Measurements from ENCODE around the gene RGS7.

The RGS7 gene

DNA sequence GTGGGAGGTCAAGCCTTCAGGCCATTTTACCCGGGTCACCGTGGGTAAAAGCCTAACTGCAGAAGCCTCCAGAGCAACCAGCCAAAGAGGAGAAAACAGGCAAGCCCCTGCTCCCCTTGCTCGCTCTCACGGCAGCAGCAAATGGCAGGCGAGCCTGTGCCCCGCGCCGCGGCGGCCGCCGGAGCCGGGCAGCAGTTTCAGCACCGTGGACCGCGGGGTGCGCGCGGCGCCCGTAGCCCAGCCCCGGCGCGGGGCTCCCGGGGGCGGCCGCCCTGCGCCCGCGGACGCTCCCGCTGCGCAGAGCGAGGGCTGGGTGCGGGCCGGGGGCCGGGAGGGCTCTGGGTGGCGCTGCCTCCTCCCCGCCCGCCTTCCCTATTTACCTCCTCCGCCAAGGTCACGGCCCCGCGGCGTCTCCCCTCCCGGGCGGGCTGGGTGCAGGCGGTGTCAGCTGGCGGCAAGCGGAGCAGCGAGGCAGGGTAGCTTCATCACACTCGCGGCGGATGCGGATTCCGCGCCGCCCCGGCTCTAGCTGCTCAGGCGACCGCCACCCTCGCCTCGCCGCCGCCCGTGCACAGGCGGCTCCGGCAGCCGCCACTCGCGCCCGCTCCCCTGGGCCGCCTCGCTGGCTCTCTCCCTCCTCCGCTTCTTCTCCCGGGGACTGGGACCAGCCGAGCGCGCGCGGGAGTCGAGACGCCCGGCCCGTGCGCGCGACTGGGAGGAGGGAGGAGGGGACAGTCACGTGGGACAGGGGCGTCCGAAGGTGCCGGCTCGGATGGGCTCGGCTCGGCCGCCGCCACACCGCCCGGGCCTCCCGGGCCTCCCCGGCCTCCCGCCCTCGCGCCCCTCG lies at the start of gene RGS7:
Gene RGS7, minus strand, starts transcription at position 687 of the 847 bp plus-strand sequence.
- peak within 1 kb of the TSS; percentile 51 for H3K4me3 ChIP-seq (ENCODE audit: low read depth, low read length)
- no peak for DNase-seq (ENCODE audit: low read depth)
- in situ Hi-C loops (cut with HindIII; ENCODE audit: low sequenced_read_pairs) = no loop called here
- no peak for TF ChIP-seq CTCF (IDR thresholded peaks at IDR 0.05; ENCODE audit: low read depth, low read length, missing control alignments)

GRCh38 chr1:241406421-241406820 lies 49.4 kb upstream of the RGS7 start:
- no peak for DNase-seq (ENCODE audit: low read depth)
- no peak overlapping the region for H3K4me3 ChIP-seq (ENCODE audit: low read depth, low read length)
- in situ Hi-C loops (cut with HindIII; ENCODE audit: low sequenced_read_pairs) = no loop called here
- TF ChIP-seq CTCF (IDR thresholded peaks at IDR 0.05; ENCODE audit: low read depth, low read length, missing control alignments) = no peak

GRCh38 chr1:241401156-241401555 lies 44.2 kb upstream of the RGS7 start:
- DNase-seq (ENCODE audit: low read depth) = no peak
- TF ChIP-seq CTCF (IDR thresholded peaks at IDR 0.05; ENCODE audit: low read depth, low read length, missing control alignments) = no peak
- H3K4me3 ChIP-seq (ENCODE audit: low read depth, low read length) = no peak overlapping the region
- in situ Hi-C loops (cut with HindIII; ENCODE audit: low sequenced_read_pairs) = no loop called here

DNA sequence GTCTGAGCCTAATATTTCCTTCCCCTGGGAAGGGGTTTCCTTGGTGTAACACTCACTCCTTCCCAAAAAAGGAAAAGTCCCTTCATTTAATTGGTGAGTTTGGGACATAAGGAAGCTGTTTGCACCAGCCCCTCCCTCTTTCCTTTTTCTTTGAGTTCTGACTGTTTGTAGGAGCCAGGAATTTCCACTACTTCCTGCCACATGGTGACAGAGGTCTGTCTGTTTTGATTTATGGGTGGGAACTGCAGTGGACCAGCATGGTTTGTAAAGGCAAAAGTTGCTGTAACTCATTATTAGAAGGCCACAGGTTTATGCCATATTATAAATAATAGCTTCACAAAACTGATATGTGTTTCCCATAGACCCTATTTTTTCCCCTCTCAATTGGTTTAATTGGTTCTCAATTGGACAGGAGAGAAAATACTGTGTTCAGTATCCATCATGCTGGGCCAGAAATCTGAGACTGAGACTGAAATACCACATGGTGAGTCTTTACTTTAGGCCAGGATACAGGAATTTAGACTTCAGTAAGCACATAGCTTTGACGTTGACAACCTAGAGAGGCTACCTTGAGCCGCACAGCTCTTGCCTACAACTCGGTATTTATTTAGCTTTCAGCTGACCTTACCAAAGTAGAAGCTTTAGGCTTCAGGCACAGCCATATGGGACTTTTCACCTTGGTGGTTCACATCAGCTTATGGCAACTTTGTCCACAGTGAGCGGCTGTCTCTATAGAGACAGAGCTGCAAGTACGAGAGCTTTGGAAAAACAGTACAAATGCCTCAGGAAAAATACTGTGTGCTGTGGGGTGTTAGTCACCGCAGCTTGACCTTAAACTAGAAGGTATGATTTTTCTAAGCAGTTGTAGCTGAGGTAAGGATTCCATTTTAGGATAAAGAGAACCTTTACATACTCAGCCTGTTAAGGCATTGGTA lies 40.0 kb upstream of the RGS7 start:
- in situ Hi-C loops (cut with HindIII; ENCODE audit: low sequenced_read_pairs) = no loop called here
- H3K4me3 ChIP-seq (ENCODE audit: low read depth, low read length) = no peak overlapping the region
- no peak for DNase-seq (ENCODE audit: low read depth)
- TF ChIP-seq CTCF (IDR thresholded peaks at IDR 0.05; ENCODE audit: low read depth, low read length, missing control alignments) = no peak

DNA sequence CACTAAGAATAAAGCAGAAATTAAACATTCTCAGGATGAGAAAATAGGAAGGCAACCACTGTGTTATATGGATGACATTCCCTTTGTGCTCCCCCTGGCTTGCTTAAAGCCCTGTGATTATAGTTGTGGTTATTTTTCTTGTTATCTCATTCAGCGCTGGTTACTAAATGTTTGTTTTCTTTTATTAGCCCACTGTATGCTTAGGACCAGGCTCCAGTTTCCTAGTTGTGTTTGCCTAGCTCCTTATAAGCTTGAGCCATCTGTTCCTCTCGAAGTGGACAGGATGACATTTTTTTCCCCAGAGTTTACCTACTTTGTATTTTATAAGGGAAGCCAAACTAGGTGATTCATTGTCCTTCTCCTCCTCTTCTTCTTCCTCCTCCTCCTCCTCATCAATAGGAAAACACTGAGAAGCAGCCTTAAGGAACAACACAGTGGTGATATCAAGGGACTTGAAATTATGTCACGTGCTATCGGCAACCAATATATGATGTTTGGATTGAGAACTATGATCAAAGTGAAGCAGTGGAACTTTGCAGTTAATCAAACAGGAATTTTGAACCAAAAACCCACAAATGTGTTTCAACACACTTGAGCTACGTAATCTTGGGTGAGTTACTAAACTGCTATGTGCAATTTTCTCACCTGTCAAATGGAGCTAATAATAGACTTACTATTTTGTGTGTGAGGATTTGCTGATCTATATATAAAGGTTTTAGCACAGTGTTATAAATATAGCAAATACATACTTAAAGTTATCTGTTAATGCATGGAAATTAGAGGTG lies 35.1 kb upstream of the RGS7 start:
- no peak for DNase-seq (ENCODE audit: low read depth)
- TF ChIP-seq CTCF (IDR thresholded peaks at IDR 0.05; ENCODE audit: low read depth, low read length, missing control alignments) = no peak
- in situ Hi-C loops (cut with HindIII; ENCODE audit: low sequenced_read_pairs) = no loop called here
- no peak overlapping the region for H3K4me3 ChIP-seq (ENCODE audit: low read depth, low read length)

DNA sequence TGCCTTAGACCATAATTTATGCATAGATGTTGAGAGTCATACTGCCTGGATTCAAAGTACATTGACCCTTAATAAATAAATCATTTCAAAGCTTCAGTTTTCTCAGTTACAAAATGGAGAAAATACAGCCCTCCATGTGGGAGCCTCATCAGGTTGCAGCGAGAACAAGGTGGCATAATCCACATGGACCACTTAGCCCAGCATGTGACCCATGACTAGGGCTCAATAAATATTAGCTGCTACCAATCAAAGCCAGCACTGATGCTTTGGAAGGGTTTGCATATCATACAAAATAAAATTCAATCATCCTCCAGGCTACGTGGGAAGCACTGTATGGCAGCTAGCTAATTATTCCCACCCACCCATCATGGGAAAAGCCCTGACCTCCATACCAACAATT lies 33.5 kb upstream of the RGS7 start:
- TF ChIP-seq CTCF (IDR thresholded peaks at IDR 0.05; ENCODE audit: low read depth, low read length, missing control alignments) = no peak
- no peak overlapping the region for H3K4me3 ChIP-seq (ENCODE audit: low read depth, low read length)
- DNase-seq (ENCODE audit: low read depth) = no peak
- in situ Hi-C loops (cut with HindIII; ENCODE audit: low sequenced_read_pairs) = no loop called here

Data from astrocyte of the cerebellum (primary cell).